Measurements from ENCODE around the gene CBLN2. TPM values are rescaled to one million over a fixed set of nuclear protein-coding genes. Genes with fewer than 3 reads are reported as not detected.

Gene CBLN2
- total RNA-seq, 1 donor from 2014 or later = not detected

- no peak for DNase-seq (ENCODE audit: low read depth)
- no peak overlapping the region for H3K4me3 ChIP-seq (ENCODE audit: low read depth, low read length)
- no peak for TF ChIP-seq CTCF (conservative IDR thresholded peaks at IDR 0.05; ENCODE audit: low read depth, low read length)
Observed at GRCh38 chr18:72504866-72505265, 39.3 kb downstream of the CBLN2 start.

GRCh38 chr18:72502671-72503431 is 41.3 kb downstream of the CBLN2 start:
- DNase-seq (ENCODE audit: low read depth) = no peak
- H3K4me3 ChIP-seq (ENCODE audit: low read depth, low read length) = no peak overlapping the region
- TF ChIP-seq CTCF (conservative IDR thresholded peaks at IDR 0.05; ENCODE audit: low read depth, low read length) = no peak

DNA sequence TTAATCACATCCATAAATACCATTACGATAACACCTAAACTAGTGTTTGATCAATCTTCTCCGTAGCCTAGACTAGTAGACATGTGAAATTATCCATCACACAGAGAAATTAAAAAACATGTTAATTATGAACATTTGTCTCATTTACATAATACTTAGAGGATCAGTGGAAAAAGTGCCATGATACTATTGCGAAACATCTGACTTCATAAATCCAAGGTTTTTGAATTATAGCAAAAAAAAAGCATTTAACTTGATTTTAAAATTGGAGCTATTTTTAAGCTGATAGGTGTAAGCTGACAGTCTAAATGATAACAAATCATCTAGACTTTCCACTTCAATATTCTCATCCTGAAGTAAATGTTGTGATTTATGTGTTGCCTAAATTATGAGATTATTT is 51.6 kb downstream of the CBLN2 start:
- H3K4me3 ChIP-seq (ENCODE audit: low read depth, low read length) = no peak overlapping the region
- no peak for TF ChIP-seq CTCF (conservative IDR thresholded peaks at IDR 0.05; ENCODE audit: low read depth, low read length)
- no peak for DNase-seq (ENCODE audit: low read depth)

Data from epithelial cell of proximal tubule (primary cell).